Stimulated activated CD8-positive, alpha-beta memory T cell treated with anti-CD3 and anti-CD28 coated beads, Interleukin-12 subunit alpha, Interleukin-12 subunit beta, amount 100 ng/mL, for 4 hours (primary cell): ENCODE measurements around the gene GPR75.

ENCODE experiments used
- DNase-seq: peaks from one replicate; pipeline ENCODE4 v3.0.0-alpha.2; 2020; ENCODE audit warnings: low read depth

GPR75 gene

GRCh38 chr2:53859206-53860181 lies at the start of gene GPR75:
GPR75 (minus strand) TSS chr2:53859967; CDS start chr2:53854756, 5,211 bp downstream.
- DNase-seq: no peak

GRCh38 chr2:53907582-53907981 lies 47.8 kb upstream of the GPR75 start:
- DNase-seq: no peak

GRCh38 chr2:53905396-53905795 lies 45.6 kb upstream of the GPR75 start:
- no peak for DNase-seq

- DNase-seq: no peak
Measured at GRCh38 chr2:53903011-53903410, 43.2 kb upstream of the GPR75 start.

GRCh38 chr2:53901192-53901591 lies 41.4 kb upstream of the GPR75 start:
- no peak for DNase-seq

- DNase-seq: no peak
Measured at GRCh38 chr2:53896864-53897263, 37.1 kb upstream of the GPR75 start.

- no peak for DNase-seq
Measured at GRCh38 chr2:53886406-53887280, 26.9 kb upstream of the GPR75 start.

GRCh38 chr2:53884883-53885282 lies 25.1 kb upstream of the GPR75 start:
- DNase-seq: no peak

- DNase-seq: no peak
Measured at GRCh38 chr2:53881986-53882385, 22.2 kb upstream of the GPR75 start.

- no peak for DNase-seq
Measured at GRCh38 chr2:53881360-53881759, 21.6 kb upstream of the GPR75 start.

GRCh38 chr2:53880756-53881155 lies 21.0 kb upstream of the GPR75 start:
- DNase-seq: no peak

- no peak for DNase-seq
Measured at GRCh38 chr2:53877556-53877955, 17.8 kb upstream of the GPR75 start.

GRCh38 chr2:53877112-53877511 lies 17.3 kb upstream of the GPR75 start:
- no peak for DNase-seq

- DNase-seq: no peak
Measured at GRCh38 chr2:53874401-53874950, 14.7 kb upstream of the GPR75 start.

GRCh38 chr2:53867773-53868172 lies 8.0 kb upstream of the GPR75 start:
- DNase-seq: no peak

- no peak for DNase-seq
Measured at GRCh38 chr2:53867169-53867568, 7.4 kb upstream of the GPR75 start.

GRCh38 chr2:53865962-53866361 lies 6.2 kb upstream of the GPR75 start:
- DNase-seq: no peak

- no peak for DNase-seq
Measured at GRCh38 chr2:53865264-53865663, 5.5 kb upstream of the GPR75 start.

- DNase-seq: no peak
Measured at GRCh38 chr2:53863538-53864227, 3.9 kb upstream of the GPR75 start.

- no peak for DNase-seq
Measured at GRCh38 chr2:53861824-53862223, 2.1 kb upstream of the GPR75 start.

- no peak for DNase-seq
Measured at GRCh38 chr2:53856272-53856671, 3.5 kb downstream of the GPR75 start.

GRCh38 chr2:53854678-53855077 lies 5.1 kb downstream of the GPR75 start:
- no peak for DNase-seq
